ENCODE results near the gene AIF1L.

- TF ChIP-seq POLR2A (IDR thresholded peaks at IDR 0.05) (no peak), CTCF (IDR thresholded peaks at IDR 0.05) (no peak), POLR2AphosphoS5 (IDR thresholded peaks at IDR 0.05) (no peak), EP300 (IDR thresholded peaks at IDR 0.05) (no peak)
These were observed 17.6 kb upstream of the AIF1L start for GRCh38 chr9:131078427-131079366.
